ENCODE data around the gene CAPN10.

CAPN10 gene

DNA sequence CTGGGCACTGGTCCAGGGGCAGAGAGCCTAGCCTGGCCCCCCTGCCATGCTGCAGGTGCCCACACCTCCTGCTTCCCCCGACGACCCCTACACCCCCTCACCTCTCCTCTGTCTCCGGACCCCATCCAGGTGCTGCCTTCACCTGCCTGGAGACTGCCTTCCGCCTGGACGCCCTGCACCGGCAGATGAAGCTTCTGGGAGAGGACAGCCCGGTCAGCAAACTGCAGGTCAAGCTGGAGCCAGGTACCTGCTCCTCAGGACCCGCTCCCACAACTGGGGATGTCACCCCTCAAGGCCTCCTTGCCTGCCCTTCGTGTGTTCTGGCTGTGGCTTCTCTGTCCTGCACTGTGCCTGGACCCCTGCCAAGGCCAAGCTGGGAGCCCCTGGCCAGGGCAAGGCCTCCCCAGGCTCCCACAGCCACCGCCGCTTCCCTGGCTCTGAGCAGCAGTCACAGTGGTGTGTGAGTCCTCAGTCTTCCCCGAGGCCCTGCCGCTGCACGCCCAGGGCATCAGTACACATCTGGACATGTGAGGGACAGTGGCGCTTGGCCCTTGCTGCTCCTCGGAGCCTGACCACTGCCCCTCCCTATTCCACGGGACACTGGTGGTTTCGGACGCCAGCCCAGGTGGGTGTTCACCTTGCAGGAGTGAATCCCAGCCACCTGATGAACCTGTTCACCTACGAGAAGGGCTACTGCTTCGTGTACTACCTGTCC lies 12.0 kb upstream of the CAPN10 start:
- DNase-seq = no peak

DNA sequence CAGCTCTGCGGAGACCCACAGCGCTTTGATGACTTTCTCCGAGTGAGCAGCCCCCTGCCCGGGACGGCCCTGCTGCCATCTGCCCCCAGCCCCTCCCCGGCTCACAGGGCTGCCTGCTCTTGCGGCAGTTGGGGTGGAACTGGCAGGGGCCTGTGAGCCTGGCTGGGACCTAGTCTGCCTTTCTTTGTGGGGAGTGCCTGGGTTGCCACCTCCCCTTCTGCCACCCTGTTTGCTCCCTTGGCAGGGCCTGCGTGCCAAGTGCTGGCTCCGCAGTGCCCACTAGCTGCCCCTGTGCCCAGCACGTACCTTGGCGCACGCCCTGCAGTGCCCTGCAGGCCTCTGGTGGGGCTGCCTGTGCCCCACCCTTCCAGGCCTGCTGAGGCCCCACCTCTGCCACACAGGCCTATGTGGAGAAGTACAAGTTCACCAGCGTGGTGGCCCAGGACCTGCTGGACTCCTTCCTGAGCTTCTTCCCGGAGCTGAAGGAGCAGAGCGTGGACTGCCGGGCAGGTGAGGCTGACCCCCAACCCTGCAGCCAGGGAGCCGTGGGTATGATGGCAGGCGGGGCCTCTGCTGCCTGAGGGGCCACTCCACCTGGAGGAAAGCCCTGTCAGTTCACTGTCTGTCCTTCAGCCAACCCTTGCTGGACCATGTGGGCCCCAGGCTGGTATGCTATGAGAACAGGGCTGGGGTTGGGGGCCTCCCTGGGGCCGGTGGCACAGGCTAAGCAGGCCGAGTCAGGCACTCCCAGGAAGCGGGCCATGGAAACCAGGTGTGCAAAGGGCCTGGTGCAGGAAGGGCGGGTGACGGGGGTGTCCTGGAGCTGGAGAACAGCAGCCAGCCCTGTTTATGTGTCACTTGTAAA lies 11.2 kb upstream of the CAPN10 start:
- DNase-seq = no peak

DNA sequence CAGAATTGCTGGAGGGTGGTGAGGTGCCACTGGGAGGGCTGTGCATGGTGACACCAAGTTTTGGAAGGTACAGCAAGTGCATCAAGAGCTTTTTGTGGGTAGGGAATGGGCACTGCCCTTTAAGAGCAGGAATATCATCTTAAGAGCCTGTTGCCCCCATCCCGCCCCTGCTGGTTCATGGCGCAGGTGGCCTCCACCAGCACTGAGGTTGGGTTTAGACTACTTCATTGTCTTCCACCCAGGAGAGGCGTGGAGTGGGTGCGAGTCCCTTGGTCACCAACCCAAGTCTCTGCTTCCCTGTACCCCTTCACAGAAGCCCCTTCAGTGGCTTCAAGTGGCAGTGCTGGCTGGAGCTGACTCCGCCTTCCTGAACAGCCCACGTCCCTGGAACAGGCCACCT lies 10.5 kb upstream of the CAPN10 start:
- DNase-seq = no peak

DNA sequence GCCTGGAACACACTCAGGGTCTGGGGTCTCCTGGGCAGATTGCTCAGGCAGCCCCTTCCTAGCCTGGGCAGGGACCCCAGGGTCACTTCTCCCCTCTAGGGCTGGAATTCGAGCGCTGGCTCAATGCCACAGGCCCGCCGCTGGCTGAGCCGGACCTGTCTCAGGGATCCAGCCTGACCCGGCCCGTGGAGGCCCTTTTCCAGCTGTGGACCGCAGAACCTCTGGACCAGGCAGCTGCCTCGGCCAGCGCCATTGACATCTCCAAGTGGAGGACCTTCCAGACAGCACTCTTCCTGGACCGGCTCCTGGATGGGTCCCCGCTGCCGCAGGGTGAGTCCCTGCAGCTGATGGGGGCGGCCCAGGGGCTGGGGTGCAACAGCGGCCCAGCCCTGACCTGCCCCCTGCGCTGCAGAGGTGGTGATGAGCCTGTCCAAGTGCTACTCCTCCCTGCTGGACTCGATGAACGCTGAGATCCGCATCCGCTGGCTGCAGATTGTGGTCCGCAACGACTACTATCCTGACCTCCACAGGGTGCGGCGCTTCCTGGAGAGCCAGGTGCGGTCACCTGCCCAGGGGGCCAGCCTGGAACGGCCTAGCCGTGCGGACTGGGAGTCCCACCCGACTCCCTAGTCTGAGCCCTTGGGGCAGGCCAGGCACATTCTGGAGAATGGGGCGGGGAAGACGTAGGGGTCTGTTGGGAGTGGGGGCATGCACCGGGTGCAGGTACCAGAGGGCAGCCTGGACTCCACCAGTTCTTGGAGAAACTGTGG lies 9.9 kb upstream of the CAPN10 start:
- DNase-seq = no peak

DNA sequence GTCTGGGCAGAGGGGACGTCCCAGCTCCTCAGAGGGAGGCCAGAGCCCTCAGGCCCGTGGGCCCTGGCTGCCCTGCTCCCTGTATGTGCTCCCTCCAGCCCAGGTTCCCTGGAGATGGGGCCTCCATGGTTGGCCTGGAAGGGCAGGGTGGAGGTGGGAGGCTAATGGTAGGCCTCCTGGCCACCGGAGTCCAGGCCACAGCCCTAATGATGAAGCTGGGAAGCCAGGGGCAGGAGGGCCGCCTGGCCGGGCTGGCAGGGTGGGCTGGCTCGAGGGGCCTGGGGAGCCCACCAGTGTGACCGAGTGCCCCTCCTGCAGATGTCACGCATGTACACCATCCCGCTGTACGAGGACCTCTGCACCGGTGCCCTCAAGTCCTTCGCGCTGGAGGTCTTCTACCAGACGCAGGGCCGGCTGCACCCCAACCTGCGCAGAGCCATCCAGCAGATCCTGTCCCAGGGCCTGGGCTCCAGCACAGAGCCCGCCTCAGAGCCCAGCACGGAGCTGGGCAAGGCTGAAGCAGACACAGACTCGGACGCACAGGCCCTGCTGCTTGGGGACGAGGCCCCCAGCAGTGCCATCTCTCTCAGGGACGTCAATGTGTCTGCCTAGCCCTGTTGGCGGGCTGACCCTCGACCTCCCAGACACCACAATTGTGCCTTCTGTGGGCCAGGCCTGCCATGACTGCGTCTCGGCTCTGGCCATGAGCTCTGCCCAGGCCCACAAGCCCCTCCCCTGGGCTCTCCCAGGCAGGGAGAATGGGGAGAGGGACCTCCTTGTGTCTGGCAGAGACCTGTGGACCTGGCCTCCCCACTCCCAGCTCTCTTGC lies 9.0 kb upstream of the CAPN10 start:
- DNase-seq = no peak

DNA sequence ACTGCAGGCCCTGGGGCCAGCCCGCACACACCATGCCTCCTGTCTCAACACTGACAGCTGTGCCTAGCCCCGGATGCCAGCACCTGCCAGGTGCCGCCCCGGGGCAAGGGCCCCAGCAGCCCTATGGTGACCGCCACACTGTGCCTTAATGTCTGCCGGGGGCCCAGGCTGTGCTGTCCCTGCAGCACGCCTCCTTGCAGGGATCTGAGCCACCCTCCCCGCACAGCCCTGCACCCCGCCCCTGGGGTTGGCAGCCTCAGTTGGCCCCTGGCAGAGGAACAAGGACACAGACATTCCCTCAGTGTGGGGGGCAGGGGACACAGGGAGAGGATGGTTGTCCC lies 8.5 kb upstream of the CAPN10 start:
- DNase-seq = no peak

DNA sequence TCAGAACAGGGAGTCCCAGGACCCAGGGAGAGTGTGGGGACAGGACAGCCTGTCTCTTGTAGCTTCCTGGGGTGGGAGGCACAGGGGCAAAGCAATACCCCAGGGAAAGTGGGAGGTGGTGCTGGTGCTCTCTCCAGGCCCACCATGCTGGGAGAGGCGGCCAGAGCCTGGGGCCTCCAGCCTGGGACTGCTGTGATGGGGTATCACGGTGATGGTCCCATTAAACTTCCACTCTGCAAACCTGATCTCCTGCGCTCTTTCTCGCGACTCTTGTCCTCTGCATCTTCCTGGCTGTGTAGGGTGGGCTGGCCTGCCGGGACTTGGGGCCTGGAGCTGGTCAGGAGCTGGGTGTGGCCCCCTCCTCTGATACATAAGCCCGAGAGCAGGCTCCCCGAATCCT lies 8.0 kb upstream of the CAPN10 start:
- no peak for DNase-seq

DNA sequence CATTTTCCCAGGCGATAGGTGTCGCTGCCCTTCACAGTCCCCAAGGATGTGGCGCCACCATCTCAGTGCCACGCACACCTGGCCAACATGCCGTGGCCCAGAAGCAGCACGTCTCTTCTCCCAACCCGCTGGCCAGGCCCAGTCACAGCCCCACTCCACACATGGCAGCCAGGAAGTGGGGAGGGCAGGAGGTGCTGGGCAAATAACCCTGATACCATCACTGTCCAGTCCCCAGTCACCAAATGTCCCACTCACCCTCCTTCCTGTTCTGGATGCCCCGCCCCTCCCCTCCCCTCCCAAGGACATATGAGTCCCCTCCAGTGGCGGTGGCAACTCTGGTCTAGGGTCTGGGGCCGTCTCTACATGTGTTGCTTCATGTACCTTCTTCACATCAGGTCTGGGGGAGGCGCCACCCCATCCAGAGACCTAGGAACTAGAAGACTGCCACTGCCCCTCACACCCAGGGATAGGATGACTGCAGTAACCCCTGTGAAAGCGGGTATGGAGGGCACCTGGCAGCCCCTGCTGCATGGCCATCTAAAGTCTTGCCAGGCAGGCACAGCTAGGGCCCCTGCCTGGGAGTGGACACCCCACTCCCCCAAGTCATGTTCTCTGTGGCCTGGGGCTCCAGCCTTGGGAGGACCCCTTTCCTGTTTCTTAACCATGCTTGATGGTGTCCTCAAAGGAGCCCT lies 7.3 kb upstream of the CAPN10 start:
- no peak for DNase-seq

DNA sequence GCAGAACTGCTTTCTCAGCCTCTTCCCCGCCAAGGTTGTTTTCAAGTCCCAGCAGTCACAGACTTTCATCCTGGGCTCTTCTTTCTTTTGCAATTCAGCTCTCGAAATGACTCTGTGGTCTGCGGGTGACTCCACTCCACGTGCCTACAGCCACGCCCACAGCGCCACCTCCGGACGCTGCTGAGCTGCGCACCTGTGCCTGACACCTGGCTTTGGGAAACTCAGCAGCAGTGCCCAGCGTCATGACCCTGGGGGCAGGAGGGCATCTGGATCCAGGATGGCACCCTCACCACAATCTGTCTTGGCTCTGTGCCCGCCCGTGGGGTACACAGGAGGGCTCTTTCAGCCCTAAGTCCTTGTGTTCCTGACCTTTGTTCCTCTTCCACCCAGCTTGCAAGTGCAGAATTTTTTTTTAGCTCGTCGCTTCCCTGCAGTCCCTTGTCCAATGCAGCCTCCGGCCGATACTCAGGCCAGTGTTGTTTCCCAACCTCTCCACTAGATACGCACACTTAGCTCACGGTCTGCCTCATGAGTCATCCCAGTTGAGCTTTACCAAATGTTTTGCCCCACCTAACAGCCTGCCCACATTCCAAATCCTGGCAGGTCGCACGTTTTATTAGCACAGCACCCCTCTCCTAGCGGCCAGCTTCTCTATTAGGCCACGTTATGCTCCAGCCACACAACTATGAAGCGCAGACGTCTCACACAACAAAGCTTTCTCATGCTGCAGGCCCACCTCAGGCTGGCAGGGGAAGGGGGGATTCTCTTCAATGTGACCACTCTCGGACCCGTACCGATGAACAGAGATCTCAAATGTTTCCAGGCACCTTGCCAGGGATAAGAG lies 6.5 kb upstream of the CAPN10 start:
- DNase-seq = no peak

DNA sequence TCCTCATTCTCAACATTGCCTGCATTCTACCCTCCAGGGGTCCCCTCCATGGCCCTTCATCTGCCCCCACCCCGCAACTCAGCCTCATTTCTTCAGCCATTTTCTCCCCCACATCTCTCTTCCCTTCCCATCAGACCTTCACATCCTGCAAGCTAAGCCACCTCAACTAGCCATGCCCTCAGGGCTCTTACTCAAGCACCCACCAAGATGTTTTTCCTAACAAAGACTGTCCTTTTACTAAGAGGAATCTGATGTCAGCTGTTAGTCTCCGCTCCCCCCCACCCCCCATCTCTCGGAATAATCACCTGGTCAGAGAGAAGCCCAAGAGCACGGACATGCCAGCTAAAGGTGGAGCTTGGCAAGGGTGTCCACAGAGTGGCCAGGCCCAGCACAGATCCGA lies 4.7 kb upstream of the CAPN10 start:
- DNase-seq = no peak

DNA sequence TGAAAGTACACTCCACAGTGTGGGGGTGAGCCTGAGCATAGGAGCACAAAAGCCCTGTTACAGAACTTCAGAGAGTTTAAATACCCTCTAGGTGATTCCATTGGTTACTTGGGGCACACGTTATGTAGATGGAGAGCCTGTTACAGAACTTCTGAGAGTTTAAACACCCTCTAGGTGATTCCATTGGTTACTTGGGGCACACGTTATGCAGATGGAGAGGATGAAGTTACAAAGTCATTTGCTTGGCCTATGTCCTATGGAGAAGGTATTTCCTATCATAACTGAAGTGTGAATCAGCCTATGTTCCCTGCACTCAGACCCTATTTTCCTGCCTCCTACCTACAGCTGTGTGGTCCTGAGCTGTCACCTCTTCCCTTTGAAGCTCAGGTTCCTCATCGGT lies 3.8 kb upstream of the CAPN10 start:
- DNase-seq = no peak

DNA sequence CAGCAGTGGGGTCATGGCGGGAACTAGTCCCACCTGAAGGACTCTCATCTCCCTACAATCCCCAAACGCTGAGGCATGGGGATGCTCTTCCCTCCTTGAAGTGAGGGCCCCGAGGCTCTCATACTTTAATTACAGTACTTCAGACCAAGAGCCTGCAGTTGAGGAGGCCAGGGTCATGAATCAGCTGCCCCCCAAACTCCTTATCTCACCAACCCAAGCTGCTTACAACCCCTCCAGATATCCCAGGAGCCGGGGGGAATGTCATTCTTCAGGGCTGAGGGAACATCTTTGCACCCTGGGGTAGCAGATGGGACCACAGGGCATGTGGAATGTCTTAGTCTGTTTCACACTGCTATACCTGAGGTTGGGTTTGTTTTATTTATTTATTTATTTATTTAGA lies 2.8 kb upstream of the CAPN10 start:
- DNase-seq = no peak

DNA sequence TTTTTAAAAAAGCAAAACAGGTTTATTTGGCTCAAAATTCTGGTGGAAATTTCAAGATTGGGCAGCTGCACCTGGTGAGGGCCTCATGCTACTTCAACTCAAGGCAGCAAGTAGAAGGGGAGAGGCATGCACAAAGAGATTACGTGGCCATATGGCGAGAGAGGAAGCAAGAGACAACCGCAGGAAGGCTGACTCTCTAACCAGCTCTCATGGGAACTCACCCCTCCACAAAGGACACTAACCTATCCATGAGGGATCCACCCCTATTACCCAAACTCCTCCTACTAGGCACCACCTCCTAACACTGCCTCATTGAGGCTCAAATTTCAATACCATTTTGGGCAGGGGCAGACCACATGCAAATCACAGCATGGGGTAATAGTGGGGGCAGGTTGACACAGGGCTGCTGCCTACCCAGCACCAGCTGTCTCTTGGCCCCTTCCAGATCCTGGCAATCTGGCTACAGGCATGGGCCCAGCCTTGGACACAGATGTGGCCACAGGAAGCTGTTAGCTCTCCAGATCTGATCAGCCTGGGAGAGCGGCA lies 2.0 kb upstream of the CAPN10 start:
- no peak for DNase-seq

DNA sequence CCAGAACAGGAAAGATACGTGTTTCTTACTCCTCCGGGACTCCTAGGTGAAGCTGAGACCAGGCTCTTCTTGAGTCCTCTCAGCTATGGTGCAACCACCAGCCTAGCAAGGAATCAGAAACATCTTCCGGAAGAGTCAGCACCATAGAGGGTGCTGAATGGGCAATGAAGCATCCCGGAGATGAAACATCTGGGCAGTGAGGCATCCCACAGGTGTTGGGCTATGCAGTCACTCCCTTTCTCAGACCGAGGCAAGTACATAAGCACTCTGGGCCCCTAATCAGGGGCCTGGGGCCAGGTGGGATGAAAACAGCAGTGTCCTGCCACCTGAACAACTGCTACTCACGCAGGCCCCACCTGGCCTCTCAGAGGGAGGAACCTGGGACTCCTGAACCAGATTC lies 1.4 kb upstream of the CAPN10 start:
- DNase-seq = no peak

DNA sequence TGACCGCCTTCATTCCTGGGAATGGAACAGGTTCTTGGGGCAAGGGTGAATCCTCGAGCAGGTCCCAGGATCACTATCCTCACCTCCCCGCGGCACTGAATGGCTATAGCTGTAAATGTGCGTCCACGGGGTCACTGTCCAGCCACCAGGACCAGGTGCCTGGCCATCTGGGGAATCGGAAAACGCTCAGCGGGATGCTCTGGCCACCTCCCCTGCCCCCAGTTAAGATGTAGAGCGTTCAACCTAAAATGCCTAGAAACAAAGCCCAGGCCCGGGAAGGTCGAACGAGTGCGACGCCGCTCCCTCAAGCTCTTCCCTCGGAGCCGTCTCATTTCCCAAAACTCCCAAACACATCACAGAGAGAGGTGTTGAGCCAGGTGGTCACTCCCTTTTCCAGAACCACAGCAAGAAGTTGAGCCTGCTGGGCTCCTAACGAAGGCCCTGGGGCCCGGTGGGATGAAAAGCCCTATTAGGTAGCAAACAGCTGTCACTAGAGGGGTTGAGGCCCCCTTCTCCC lies 795 bp upstream of the CAPN10 start:
- DNase-seq = no peak

DNA sequence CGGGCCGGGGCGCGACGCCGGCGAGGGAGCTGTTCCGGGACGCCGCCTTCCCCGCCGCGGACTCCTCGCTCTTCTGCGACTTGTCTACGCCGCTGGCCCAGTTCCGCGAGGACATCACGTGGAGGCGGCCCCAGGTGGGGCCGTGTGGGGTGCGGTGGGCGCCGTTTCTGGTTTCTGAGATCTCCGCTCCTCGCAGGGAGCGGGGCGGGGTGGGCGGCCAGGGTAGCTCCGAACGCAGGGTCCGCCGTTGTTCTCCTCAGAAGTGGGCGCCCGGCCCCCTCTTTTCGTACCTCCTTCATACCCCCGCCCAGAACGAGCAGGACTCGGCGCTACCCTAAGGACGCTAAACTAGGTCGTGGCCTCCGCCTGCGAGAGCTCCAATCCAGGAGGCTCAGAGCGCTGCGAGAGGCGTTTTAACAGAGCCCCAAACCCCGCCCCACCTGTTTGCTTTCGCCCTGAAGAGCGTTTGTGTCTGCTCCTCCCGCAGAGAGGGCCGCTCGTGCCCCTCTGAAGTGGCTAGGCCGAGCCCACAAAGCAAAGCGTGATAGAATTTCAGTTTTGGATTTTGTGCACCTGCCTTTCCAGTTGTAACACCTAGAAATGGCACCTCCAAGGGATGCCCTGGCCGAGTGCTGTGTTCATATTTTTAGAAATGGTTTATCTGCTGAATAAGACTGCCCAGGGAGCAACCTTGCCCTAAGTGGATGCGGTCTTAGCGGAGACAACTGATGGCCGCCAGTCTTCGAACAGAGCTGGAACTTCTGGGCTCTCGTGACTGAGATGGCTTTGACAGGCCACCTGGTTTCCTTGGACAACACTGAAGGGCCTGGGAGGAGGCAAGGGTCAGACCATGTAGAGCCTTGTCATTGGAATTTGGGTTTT lies 626 bp downstream of the CAPN10 start:
- DNase-seq = peak in 1 of 14 donors; percentile 47

DNA sequence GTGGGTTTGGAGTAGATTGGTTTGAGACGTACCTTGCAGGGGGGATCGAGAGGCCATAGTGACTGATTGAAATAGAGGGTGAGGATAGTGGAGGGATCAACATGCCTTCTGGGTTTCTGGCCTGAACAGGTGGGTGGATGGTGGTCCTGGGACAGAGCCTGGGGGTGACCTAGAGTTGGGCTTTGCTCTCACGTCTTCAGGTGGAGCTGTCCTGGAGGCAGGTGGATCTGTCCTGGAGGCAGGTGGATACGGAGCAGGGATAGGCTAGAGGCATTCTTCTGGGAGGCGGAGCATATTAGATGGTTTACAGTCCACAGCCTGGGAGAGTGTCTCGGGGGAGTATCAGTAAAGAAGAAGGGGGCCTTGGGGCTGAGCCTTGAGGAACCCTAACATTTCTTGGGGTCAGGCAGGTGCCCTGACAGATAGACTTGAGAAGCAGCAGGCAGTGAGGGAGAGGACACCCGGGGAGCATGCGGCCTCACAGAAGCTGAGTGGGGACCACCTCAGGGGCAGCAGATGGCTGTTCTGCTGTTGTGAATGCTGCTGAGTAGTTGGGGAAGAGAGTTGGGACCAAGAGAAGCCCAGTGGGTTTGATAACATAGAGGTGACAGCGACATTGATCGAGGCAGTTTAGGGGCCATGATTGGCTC lies 1.6 kb downstream of the CAPN10 start:
- DNase-seq = no peak

DNA sequence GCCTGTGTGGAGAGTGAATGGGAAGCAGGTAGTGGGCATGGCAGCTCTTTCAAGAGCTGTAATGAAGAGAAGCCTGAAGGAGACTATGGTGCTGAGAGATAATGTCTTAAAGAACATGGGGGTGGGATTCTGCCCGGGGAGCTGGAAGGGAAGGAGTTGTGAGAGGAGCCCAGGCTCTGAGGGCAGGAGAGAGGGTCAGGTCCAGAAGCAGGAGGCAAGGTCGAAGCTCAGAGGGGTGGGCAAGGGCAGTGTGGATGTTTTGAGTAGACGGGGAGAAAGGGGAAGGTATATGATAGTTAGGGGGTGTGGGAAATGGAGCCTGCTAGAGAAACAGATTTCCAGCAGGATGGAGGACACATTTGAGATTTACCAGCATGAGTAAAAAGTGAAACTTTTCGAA lies 2.1 kb downstream of the CAPN10 start:
- DNase-seq = no peak

DNA sequence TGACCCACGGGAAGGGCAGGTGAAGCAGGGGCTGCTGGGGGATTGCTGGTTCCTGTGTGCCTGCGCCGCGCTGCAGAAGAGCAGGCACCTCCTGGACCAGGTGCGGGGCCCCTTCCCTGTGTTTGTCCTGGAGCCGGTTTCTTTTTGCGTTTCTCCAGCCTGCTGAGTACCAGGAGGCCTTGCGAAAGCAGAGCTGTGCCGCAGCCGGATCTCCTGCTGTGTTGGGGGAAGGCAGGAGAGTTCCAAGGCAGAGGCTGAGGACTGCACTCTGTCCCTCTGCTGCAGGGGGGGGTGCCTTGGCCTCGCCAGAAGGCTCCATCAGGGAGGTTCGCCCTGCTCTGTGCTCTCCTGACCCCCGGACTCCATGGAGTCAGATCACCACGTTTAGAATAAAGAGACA lies 2.8 kb downstream of the CAPN10 start:
- no peak for DNase-seq

Data from C1 segment of cervical spinal cord (tissue), 14 donors.